Activated CD4-positive, alpha-beta T cell treated with anti-CD3 and anti-CD28 coated beads, Interleukin-2, amount 50 U/mL, for 1 hour (primary cell): ENCODE measurements around the gene ARPC5.

Experiments used
- DNase-seq: peaks from one replicate; pipeline ENCODE4 v3.0.0-alpha.2; 2020

Gene ARPC5

DNA sequence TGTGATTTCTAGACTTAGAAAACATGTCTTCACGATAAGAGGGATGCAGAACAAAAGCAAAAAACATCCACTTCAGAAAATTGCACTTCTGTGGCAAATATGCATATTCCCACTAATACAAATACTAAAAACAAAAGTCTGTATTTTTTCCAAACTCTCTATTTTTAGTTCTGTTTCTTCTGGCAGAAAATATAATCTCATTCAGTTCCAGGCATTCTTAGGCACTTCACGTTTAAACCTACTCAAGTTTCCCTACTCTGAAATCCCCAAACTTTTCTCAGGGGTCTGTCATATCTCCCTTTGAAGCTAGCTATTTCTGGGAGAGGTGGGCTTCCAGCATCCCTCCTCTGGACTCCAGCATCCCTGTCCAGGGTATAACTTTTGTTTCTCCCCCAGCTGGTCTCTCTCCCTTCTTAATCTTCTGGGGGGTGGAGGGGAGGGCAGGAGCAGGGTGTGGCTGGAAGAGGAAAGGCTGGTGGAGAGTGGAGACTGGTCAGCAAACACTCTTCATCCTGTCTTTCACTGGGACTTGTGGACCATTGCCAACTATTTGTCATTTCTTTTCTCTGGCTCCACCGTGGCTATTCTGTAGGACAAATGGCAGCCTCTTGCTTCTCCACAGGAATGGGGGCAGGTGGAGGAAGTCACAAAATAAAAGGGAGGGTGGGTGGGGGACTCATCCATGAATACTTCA is 25.7 kb downstream of the ARPC5 start:
- no peak for DNase-seq

GRCh38 chr1:183609313-183609712 is 26.3 kb downstream of the ARPC5 start:
- DNase-seq = no peak

- no peak for DNase-seq
Observed at GRCh38 chr1:183607322-183607980, 28.1 kb downstream of the ARPC5 start.

DNA sequence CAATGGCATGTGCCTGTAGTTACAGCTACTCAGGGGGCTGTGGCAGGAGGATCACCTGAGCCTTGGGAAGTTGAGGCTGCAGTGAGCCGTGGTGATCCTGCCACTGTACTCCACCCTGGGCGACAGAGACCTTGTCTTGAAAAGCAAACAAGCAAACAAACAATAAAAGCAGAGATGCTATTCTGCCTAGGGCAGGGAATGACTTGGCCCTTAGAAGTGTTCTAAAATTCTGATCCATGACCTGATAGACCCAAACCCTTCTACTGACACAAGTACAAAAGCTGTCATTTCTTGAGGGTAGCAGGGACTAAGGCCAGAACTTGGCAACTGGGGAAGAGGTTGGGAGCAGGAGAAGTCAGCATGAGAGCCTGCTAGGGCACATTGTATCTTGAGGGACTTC is 29.7 kb downstream of the ARPC5 start:
- no peak for DNase-seq

GRCh38 chr1:183604815-183605214 is 30.8 kb downstream of the ARPC5 start:
- no peak for DNase-seq

DNA sequence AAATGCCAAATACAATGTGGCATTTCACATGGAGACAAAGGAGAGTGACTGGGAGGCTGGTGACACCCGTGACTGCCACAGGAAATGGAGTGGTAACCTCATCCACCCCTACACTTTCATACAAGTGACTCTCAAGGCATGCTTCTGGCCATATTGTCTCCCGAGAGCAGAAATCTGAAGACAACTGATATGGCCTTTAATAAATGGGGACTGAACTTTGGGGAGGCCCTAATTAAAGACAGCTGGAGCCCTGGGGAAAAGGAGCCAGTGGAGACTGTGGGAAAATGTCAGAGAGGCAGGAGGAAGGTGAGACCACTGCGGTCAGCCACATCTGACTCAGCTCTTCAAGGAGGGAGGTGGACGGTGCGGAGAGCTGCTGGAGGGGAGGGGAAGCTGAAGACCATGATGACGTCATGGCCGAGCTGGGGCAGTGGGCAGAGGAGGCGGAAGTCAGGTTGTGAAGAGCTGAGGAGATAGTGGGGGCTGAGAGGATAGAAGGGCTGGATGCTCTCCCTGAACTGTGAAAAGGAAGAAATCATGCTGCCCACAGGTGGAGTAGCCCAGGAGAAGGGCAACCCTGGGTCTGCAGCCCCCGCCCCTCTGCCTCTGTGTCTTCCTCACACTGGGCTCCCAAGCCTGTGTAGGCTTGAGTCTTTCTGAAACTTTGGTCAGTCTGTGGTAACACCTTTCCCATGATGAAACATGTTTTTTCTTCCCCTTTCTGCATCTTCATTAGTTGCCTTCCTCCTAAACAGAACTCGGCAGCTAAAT is 31.4 kb downstream of the ARPC5 start:
- DNase-seq = no peak

- no peak for DNase-seq
Observed at GRCh38 chr1:183602510-183602909, 33.1 kb downstream of the ARPC5 start.

GRCh38 chr1:183600634-183601033 is 34.9 kb downstream of the ARPC5 start:
- DNase-seq = no peak

DNA sequence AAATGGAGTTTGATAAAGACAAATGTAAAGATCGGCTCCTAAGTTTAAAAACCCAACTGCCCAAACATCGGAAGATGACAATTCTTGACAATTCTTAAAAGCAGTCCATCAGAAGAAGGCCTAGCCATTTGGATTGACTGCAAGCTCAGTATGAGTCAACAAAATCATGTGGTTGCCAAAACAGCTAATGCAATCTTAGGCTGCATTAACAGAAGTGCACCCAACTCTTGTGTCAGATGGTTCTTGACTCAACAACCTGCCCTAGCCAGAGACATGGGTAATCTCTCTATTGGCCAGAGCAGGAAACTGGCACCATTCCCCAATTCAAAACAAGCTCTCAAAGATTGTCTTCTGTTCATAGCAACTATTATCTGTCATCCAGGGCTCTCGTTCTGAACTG is 35.4 kb downstream of the ARPC5 start:
- DNase-seq = no peak

GRCh38 chr1:183598386-183598785 is 37.2 kb downstream of the ARPC5 start:
- no peak for DNase-seq

DNA sequence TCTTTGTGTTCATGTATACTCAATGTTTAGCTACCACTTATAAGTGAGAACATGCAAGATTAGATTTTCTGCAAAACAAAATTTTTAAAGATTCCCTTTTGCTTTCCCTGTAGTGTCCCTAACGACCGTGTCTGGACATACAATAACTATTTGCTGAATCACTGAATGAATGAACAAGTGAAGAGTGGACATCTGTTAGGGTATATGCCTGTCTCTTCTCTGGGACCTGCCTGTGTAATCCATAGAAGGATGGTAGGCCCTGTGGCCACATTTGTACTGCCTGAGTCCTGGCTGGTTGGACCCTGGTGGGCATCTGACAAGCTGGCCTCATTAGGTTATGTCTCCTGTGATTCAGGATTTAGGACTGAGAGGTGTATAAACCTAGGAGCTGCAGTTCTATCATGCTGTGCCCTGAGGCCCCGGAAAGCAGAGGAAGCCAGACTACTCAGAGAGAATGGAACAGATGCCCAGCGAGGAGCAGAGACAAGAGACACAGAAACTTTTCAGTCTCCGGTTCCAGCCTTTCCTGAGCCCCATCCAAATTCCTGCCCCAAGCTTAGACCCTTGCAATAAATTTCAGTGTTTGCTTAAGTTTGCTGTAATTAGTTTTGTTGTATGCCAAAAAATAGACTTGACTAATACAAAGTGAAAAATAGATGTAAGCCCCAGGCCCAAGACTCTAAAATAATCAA is 37.8 kb downstream of the ARPC5 start:
- no peak for DNase-seq

DNA sequence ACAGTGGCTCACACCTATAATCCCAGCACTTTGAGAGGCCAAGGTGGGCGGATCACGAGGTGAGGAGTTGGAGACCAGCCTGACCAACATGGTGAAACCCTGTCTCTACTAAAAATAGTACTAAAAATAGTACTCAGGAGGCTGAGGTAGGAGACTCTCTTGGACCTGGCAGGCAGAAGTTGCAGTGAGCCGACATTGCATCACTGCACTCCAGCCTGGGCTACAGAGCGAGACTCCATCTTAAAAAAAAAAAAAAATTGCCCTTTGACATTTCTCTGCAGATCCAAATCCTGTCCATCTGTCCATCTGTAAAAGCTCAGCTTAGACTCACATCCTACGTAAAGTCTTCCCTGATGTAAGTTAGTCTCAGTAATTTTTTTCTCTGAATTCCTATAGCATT is 39.1 kb downstream of the ARPC5 start:
- no peak for DNase-seq

GRCh38 chr1:183595537-183595936 is 40.0 kb downstream of the ARPC5 start:
- no peak for DNase-seq

- DNase-seq = no peak
Observed at GRCh38 chr1:183593356-183593755, 42.2 kb downstream of the ARPC5 start.

GRCh38 chr1:183592733-183593132 is 42.9 kb downstream of the ARPC5 start:
- DNase-seq = no peak

- no peak for DNase-seq
Observed at GRCh38 chr1:183590244-183591191, 45.1 kb downstream of the ARPC5 start, which contains the start of gene NCF2. TSS of gene NCF2 (minus strand) at chr1:183590459. CDS start at chr1:183590329, 130 bp downstream.

GRCh38 chr1:183589874-183590243 is 45.7 kb downstream of the ARPC5 start:
- DNase-seq = no peak

DNA sequence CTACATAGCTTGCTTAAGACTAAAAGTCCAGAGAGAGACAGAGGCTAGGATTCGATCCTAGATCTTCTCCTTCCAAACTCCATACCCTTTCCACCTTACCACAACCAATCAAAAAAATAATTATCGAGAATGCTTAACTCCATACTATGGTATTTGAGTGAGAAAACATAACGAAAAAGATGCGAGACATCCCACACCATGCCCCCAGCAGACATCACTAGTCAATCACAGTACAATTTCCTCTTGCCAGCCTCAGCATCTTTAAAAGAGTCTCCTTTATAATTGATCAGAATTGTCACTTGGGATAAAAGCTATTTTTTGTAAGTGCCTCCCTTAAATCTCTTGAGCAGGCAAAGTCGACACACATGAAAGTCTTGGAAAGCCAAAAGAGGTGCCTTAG is 46.2 kb downstream of the ARPC5 start:
- DNase-seq = no peak

GRCh38 chr1:183588827-183589226 is 46.8 kb downstream of the ARPC5 start:
- DNase-seq = no peak

GRCh38 chr1:183586926-183587325 is 48.7 kb downstream of the ARPC5 start:
- DNase-seq = no peak

DNA sequence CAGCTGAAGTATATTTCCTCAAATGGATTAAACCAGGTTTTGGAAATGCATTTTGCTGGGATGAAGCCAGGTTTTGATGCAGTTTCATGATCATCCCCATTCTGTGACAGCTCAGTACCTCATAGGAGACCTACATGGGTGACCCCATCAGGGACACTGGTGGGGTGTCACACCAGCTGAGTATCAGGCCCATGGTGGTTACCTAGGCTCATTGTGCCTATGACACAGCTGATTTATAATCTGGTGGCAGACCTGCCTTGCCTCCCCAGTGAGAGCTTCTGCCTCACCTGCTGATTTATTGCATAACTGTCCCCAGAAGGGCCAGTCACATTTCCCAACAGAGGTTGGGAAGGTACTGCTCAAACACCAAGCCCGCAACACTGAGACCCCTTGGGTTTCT is 49.1 kb downstream of the ARPC5 start:
- DNase-seq = no peak

DNA sequence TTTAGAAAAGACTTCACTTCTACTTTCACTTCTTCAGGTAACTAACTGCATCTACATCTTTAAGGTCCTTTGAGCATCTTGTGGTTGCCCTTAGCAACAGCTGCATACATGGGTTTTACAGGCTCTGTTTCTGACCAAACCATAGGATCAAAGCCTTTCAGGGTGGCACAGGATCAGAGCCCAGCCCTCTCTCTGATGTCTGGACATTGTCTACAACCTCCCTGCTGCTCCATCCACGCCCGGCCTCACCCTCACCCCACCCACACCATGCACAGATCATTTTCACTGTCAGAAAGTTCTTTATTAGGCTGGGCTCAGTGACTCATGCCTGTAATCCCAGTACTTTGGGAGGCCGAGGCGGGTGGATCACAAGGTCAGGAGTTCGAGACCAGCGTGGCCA is 50.5 kb downstream of the ARPC5 start:
- DNase-seq = no peak
